ENCODE measurements around the gene HYPK.
"Not testable (repeated sequence)": the region's sequence is repeated elsewhere in the genome, so short reads cannot be mapped to it uniquely, and the experiment has no call there.

HYPK gene

GRCh38 chr15:43795997-43796396 lies 4.4 kb upstream of the HYPK start:
- DNase-seq (ENCODE audit: low read depth in 2 of 2): no peak

DNA sequence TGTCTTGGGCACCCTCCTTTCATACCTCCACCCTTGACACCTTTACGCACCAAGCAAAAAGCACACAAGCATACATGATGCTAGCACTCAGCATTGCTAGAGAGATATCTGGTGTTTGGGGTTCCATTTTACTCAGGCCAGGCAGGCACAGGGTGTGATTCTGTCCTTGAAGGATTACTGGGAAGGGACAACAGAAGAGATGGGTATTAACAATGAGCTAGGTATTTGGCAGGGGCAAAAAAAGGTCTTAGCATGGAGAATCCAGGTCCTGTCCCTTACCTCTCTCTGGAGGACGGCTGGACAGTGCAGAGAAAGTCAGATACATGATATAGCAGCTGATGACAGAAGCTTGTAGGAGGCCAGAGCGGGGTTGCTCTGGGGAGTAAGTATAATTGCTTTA lies 3.8 kb upstream of the HYPK start:
- DNase-seq (ENCODE audit: low read depth in 2 of 2): no peak

DNA sequence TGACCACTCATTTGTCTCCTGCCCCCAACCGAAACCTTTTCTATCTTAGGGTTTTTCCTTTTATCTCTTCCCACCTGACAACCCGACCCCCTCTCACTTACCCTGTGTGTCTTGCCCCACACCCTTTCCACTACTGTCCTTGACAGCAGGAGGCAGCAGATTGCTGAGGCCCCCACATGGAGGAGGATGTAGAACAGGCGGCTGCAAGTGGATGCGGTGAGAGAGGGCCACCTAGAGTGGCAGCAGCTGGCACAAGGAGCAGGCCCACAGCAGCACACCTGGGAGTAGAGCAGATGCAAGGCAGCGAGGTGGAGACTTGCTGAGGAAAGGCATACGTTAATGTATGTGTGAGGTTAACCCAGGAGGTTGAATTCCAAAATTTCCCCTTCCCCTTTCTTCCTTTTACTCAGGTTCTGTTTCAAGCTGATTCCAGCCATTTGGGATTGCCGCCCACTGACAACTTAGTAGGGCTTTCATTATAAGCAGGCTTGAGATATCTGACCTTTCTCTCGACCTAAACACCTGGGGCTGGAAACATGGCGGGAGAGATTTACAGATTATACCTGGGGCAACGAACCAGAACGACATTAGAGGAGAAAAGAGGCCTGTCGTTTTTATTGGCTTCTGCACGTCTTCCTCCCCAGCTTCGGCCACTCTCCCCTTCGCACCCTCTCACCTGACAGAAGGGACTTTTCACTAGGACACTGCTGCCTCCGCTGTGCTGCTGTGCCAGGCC lies 1.0 kb upstream of the HYPK start:
- DNase-seq (ENCODE audit: low read depth in 2 of 2): no peak

DNA sequence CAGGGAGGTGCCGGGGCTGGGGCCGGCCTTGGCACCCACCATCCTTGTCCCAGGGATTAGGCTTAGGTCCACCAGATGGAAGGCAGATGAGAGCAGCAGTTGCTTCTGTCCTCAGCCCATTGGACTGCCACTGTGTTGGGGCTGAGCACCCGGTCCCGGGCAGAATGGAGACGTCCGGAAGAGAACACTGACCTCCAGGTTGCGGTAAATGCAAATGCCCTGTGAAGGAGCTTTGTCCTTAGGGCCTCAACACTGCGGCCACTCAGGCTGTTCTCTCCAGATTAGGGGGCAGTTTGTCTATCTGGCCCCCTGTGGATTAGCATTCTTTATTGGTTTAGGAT lies 484 bp upstream of the HYPK start, which contains the start of gene SERINC4:
TSS of gene SERINC4 (minus strand) at position 276 of the 341 bp plus-strand sequence. CDS start at position 42, 234 bp downstream.
- no peak for DNase-seq (ENCODE audit: low read depth in 2 of 2)

DNA sequence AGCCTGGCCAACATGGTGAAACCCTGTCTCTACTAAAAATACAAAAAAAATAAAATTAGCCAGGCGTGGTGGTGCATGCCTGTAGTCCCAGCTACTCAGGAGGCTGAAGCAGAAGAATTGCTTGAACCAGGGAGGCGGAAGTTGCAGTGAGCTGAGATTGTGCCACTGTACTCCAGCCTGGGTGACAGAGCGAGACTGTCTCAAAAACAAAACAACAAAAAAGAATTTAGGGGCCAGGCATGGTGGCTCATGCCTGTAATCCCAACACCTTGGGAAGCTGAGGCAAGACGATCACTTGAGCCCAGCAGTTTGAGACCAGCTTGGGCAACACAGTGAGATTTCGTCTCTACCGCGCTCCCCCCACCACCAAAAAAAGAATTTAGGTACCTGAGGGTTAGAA lies 2.3 kb downstream of the HYPK start:
- DNase-seq (ENCODE audit: low read depth in 2 of 2): not testable (repeated sequence)

- DNase-seq (ENCODE audit: low read depth in 2 of 2): no peak
Observed at GRCh38 chr15:43808435-43808950, 8.1 kb downstream of the HYPK start.

DNA sequence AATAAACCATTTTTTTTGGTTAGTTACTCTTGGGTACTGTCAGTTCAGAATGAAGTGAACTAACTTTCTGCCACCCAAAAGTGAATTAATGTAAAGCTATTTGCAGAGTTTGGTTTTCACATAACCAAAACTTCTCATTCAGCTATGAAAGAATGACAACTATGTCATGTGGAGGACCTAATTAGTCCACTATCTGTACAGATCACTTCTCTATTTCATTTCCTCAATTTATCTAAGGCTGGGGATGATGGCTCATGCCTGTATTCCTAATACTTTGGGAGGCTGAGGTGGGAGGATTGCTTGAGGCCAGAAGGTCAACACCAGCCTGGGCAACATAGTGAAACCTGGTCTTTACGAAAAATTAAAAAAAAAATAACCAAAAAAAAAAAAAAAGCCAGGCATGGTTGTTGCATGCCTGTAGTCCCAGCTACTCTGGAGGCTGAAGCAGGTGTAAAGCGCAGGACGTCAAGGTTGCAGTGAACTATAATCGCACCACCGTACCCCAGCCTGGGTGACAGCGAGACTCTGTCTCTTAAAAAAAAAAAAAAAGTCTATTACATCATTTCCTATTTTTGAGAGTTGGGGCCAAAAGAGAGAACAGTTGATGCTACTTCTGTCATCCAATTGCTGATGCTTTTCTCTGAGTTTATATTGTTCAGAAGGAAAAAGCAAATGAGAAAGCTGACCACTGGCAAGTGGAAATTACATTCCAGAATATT lies 8.7 kb downstream of the HYPK start:
- DNase-seq (ENCODE audit: low read depth in 2 of 2): no peak

GRCh38 chr15:43815064-43815463 lies 14.7 kb downstream of the HYPK start:
- not testable (repeated sequence) for DNase-seq (ENCODE audit: low read depth in 2 of 2)

DNA sequence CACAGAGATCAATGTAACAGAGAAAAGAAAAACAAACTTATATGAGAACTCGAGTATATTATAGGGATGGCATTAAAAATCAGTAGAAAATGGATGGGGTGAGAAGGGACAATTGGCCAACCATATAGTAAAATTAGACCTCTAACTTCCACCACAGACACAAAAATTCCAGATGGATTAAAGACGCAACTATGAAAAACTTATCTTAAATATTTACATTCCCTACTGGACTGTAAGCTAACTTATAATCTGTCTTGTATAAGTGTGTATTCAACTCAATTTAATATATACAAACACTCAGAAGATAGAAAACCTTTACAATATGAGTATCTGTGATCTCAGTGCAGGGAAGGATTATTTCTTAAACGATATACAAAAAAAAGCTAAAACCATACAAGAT lies 21.1 kb downstream of the HYPK start:
- DNase-seq (ENCODE audit: low read depth in 2 of 2): no peak

DNA sequence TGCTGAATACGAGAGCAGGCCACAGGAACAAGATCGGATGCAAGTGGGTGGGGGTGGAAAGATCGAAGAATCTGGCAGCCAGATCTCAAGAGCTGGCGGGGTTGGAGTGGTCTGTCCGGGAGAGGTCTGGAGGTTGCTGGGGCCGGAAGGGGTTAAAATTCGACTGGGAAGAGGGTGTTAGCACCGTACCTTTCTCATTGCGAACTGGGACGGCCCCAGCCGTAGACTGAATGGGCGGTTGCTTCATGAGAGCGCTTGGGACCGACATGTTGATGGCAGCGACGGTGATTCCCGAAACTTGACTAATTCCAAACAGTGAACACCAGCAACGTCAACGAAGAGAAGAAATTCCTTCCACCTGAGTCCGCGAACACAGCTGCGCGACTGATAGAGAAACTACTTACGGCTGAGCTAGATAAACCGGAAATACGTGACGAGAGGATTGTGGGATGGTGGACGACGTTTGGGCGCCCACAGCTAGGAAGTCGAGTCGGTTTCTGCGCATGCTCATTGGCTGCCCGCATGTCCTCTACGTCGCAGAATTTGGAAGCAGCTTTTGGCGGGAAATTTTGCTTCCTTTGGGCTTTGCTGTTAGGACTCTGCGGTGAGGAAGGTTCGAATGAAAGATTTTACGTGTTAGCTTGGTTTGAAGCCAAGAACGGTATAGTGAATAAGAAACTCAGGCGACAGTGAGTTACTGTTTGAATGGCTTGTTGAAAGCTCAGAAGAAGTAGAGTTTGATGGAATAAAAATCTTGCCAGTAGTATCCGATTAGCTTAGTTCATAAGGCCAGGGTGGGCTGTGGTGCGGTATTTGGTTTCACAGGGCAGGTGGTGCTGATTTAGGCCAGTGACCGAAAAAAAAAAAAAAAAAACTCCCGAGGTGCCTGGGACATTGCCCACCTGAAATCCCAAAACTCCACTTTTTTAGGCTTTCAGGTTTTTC lies 24.2 kb downstream of the HYPK start, which contains the start of gene MFAP1:
TSS of gene MFAP1 (minus strand) at position 389 of the 945 bp plus-strand sequence. CDS start at position 268, 121 bp downstream.
- DNase-seq (ENCODE audit: low read depth in 2 of 2): peak; percentile 78 to 90

DNA sequence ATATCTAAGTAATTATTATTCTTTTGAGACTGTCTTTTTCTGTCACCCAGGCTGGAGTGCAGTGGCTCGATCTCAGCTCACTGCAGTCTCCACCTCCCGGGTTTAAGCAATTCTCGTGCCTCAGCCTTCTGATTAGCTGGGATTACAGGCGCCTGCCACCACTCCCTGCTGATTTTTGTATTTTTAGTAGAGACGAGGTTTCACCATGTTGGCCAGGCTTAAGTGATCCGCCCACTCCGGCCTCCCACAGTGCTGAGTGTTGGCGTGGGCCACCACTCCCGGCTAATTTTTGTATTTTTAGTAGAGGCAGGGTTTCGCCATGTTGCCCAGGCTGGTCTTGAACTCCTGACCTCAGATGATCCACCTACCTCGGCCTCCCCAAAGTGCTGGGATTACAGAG lies 24.9 kb downstream of the HYPK start:
- not testable (repeated sequence) for DNase-seq (ENCODE audit: low read depth in 2 of 2)

GRCh38 chr15:43826029-43826507 lies 25.7 kb downstream of the HYPK start:
- no peak for DNase-seq (ENCODE audit: low read depth in 2 of 2)

DNA sequence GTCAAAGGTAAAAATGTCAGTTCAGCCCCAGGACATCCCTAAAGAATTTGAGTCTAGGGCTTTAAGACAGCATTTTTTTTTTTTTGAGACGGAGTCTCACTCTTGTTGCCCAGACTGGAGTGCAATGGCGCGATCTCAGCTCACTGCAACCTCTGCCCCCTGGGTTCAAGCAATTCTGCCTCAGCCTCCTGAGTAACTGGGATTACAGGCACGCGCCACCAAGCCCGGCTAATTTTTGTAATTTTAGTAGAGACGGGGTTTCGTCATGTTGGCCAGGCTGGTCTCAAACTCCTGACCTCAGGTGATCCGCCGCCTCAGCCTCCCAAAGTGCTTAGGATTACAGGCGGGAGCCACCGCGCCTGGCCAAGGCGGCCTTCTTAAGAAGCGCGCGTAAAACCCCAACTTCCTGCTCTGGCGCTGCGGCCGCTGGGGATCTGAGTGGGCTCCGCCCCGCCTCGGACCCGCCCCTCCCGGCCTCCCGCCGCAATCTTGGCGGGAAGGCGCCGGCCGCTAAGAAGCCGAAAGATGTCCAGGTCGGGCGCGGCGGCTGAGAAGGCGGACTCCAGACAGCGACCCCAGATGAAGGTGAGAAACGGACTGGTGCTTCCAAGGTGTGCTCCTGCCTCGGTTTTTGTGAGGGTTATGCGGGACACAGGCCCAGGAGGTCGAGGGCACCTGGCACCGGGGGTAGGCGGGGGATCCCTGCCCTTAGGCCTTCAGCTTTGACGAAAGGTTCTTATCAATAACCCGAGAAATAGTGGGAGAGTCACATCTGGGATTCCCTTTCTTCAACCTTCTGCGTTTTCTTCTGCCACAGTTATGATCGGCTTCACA lies 26.3 kb downstream of the HYPK start, which contains the start of gene WDR76:
TSS of gene WDR76 (plus strand) at position 495 of the 834 bp plus-strand sequence. CDS start at position 526, 31 bp downstream.
- DNase-seq (ENCODE audit: low read depth in 2 of 2): peak; percentile 45 to 49

DNA sequence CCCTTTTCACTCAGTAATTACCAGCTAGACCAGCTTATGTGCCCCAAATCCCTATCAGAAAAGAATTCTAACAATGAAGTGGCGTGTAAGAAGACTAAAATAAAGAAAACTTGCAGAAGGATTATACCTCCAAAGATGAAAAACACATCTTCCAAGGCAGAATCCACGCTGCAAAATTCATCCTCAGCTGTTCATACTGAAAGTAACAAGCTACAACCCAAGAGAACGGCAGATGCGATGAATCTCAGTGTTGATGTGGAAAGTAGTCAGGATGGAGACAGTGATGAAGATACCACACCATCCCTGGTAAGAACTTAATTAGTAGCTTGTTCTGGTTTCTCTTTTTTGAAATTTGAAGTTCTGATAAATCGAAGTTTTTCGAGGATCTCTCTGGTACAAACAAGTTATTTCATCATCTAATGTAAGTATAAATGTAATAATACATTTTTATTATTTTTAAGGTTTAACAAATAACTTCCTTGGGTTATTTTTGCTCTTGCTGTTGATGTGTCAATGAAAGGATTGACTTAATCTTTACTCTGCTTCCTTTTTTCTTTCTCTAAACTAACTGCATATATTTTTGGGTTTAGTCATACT lies 27.8 kb downstream of the HYPK start:
- DNase-seq (ENCODE audit: low read depth in 2 of 2): no peak

- not testable (repeated sequence) for DNase-seq (ENCODE audit: low read depth in 2 of 2)
Observed at GRCh38 chr15:43829951-43830540, 29.6 kb downstream of the HYPK start.

GRCh38 chr15:43830691-43831275 lies 30.4 kb downstream of the HYPK start:
- not testable (repeated sequence) for DNase-seq (ENCODE audit: low read depth in 2 of 2)

- DNase-seq (ENCODE audit: low read depth in 2 of 2): not testable (repeated sequence)
Observed at GRCh38 chr15:43831519-43832052, 31.2 kb downstream of the HYPK start.

GRCh38 chr15:43832485-43832884 lies 32.1 kb downstream of the HYPK start:
- DNase-seq (ENCODE audit: low read depth in 2 of 2): not testable (repeated sequence)

DNA sequence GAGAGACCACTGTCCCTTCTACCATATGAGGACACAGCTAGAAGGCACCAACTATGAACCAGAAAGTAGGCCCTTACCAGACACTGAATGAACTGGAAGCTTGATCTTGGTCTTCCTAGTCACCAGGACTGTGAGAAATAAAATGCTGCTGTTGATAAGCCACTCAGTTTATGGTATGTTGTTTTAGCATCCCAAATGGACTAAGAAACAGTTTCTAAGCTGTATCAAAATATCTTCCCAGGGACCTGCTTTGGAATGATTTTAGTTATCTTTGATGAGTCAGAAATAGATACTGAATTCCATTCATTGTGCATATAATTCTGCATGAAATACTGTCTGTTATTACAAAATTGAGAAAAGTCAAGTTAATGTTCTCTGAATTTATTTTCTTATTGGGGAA lies 45.0 kb downstream of the HYPK start:
- no peak for DNase-seq (ENCODE audit: low read depth in 2 of 2)
